ENCODE results near the gene FGD2.
"Not testable (repeated sequence)": the region's sequence is repeated elsewhere in the genome, so short reads cannot be mapped to it uniquely, and the experiment has no call there.

FGD2 gene

GRCh38 chr6:37054580-37054979, 49.1 kb downstream of the FGD2 start:
- TF ChIP-seq POLR2A (IDR thresholded peaks at IDR 0.05; ENCODE audit: low read depth, low read length): no peak
- no peak for FAIRE-seq
- DNase-seq (ENCODE audit: insufficient read length, low spot score): no peak

GRCh38 chr6:37056112-37056403, 50.6 kb downstream of the FGD2 start:
- no peak for TF ChIP-seq POLR2A (IDR thresholded peaks at IDR 0.05; ENCODE audit: low read depth, low read length)

DNA sequence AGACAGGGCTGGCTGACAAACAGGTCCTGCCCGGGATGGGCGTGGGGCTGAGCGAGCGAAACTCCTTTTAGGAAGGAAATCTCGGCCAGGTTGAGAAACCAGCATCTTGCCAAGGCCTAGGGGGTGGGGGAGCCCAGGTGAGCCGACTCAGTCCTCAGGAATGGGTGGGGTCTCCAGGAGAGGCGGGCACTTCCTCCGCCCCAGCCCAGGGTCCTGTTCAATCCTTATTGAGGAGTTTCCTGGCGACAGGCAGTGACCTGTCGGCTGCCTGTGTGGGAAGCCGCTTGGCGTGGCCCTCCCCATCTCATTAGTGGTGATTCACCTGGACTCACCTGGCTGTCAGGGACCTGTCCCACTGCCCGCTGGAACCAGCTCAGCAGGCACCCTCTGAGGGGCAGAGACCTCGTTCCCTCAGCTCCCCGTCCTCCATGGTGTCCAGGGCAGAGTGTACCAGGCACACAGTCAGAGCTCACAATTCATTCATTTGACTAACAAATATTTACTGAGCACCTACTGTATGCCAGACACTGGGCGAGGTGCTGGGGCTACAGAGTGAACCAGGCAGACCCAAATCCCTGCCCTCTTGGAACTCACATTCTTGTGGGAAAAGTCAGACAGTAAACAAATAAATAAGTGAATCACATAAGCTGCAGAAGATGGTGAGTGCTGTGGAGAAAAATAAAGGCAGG, 51.1 kb downstream of the FGD2 start:
- TF ChIP-seq POLR2A (IDR thresholded peaks at IDR 0.05; ENCODE audit: low read depth, low read length): no peak
- FAIRE-seq: no peak
- no peak for DNase-seq (ENCODE audit: insufficient read length, low spot score)

More at GRCh38 chr6:37056112-37056403, 50.6 kb downstream of the FGD2 start:
- DNase-seq (ENCODE audit: insufficient read length, low spot score): no peak
- no peak for FAIRE-seq

DNA sequence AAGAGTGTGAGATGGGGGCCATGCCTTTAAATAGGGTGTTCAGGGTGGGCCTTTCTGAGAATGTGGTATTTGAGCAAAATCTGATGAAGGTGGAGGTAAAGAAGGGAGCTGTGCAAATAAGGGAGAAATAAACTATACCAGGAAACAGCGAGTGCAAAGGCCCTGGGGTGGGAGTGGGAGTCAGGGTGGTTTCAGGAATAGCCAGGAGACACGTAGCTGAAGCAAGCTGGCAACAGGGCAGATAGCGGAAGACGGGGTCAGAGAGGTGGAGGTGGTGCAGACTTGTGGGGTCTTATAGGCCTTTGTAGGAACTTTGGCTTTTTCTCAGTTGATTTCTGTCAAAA, 51.6 kb downstream of the FGD2 start:
- FAIRE-seq: no peak
- no peak for DNase-seq (ENCODE audit: insufficient read length, low spot score)
- no peak for TF ChIP-seq POLR2A (IDR thresholded peaks at IDR 0.05; ENCODE audit: low read depth, low read length)

GRCh38 chr6:37057678-37058077, 52.2 kb downstream of the FGD2 start:
- no peak for DNase-seq (ENCODE audit: insufficient read length, low spot score)
- TF ChIP-seq POLR2A (IDR thresholded peaks at IDR 0.05; ENCODE audit: low read depth, low read length): no peak
- no peak for FAIRE-seq

DNA sequence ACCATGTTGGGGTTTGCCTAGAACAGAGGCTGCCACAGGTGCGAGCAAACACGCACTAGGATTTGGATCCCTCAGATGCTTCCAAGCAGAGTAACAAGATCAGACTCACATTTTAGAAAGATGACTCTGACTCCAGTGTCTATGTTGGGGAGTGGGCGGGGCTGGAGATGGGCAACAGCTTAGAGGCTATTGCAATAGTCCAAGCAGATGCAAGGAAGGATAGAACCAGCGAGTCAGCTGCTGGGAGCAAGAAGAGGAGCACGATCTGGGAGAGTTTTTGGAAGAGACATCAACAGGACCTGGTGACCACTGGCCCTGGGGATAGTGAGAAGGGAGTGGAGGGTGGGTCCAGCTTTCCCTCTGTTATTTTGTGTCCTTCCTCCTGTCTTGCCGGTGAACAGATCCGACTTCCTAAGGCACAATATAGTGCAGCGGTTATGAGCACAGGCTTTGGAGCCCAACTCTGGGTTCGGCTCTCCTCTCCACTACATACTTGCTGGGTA, 52.7 kb downstream of the FGD2 start:
- DNase-seq (ENCODE audit: insufficient read length, low spot score) (no peak), FAIRE-seq (no peak)
- no peak for TF ChIP-seq POLR2A (IDR thresholded peaks at IDR 0.05; ENCODE audit: low read depth, low read length)

GRCh38 chr6:37058984-37059343, 53.5 kb downstream of the FGD2 start:
- not testable (repeated sequence) for FAIRE-seq; DNase-seq (ENCODE audit: insufficient read length, low spot score)

- DNase-seq (ENCODE audit: insufficient read length, low spot score) (peak; percentile 88), FAIRE-seq (peak; percentile 86)
- TF ChIP-seq POLR2A (IDR thresholded peaks at IDR 0.05; ENCODE audit: low read depth, low read length): no peak
Measured at GRCh38 chr6:37059344-37060194, 54.1 kb downstream of the FGD2 start.

DNA sequence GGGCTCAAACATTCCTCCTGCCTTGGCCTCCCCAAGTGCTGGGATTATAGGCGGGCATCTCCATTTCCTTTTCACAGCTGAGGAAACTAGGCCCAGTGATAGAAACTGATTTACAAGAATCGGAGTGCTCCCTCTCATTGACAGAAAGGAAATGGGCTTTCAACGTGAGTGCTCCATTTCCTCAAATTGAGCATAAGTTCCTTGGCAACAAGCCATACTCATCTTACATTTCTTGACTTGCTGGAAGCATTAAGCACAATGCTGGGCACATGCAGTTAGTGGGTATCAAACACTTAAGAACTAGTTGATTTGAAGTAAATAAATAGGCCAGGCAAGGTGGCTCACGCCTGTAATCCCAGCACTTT, 54.7 kb downstream of the FGD2 start:
- TF ChIP-seq POLR2A (IDR thresholded peaks at IDR 0.05; ENCODE audit: low read depth, low read length): no peak
- no peak for FAIRE-seq

GRCh38 chr6:37061157-37061804, 55.8 kb downstream of the FGD2 start:
- DNase-seq (ENCODE audit: insufficient read length, low spot score) (no peak), FAIRE-seq (no peak)
- TF ChIP-seq POLR2A (IDR thresholded peaks at IDR 0.05; ENCODE audit: low read depth, low read length): no peak

More for the DNA sequence above, 54.7 kb downstream of the FGD2 start:
- no peak for DNase-seq (ENCODE audit: insufficient read length, low spot score)

- TF ChIP-seq POLR2A (IDR thresholded peaks at IDR 0.05; ENCODE audit: low read depth, low read length): no peak
- FAIRE-seq (no peak), DNase-seq (ENCODE audit: insufficient read length, low spot score) (no peak)
Measured at GRCh38 chr6:37062424-37062823, 57.0 kb downstream of the FGD2 start.

GRCh38 chr6:37068356-37069270, 63.2 kb downstream of the FGD2 start:
- FAIRE-seq: no peak
- TF ChIP-seq POLR2A (IDR thresholded peaks at IDR 0.05; ENCODE audit: low read depth, low read length): no peak
- DNase-seq (ENCODE audit: insufficient read length, low spot score): no peak

GRCh38 chr6:37069639-37070038, 64.2 kb downstream of the FGD2 start:
- DNase-seq (ENCODE audit: insufficient read length, low spot score) (no peak), FAIRE-seq (no peak)
- TF ChIP-seq POLR2A (IDR thresholded peaks at IDR 0.05; ENCODE audit: low read depth, low read length): no peak

DNA sequence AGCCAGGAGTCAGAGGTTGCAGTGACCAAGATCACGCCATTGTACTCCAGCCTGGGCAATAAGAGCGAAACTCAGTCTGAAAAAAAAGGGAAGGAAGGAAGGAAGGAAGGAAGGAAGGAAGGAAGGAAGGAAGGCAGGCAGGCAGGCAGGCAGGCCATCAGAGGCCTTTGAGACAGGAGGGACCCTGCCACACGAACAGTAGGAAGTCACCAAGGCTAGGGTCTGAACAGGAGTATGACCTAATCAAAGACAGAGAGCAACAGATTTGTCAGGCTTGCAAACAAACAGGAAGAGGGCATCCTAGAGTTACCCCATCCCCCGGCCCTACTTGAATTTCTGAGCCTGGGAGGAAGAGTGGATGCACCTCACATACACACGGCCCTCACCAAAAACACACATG, 67.1 kb downstream of the FGD2 start:
- no peak for TF ChIP-seq POLR2A (IDR thresholded peaks at IDR 0.05; ENCODE audit: low read depth, low read length)
- DNase-seq (ENCODE audit: insufficient read length, low spot score) (no peak), FAIRE-seq (no peak)
